GM19328 (cell line): Measurements from ENCODE around the gene KCNJ16.
A peak's percentile ranks its signal among the peaks of the same experiment; 100 is the strongest.

Experiments used
- ATAC-seq: cut with Tn5 transposase; IDR thresholded peaks from one replicate; pipeline ENCODE4 v1.9.1; 2021; ENCODE audit warnings: mild to moderate bottlenecking, moderate library complexity; ENCODE audit not compliant: unreplicated experiment

The KCNJ16 gene

DNA sequence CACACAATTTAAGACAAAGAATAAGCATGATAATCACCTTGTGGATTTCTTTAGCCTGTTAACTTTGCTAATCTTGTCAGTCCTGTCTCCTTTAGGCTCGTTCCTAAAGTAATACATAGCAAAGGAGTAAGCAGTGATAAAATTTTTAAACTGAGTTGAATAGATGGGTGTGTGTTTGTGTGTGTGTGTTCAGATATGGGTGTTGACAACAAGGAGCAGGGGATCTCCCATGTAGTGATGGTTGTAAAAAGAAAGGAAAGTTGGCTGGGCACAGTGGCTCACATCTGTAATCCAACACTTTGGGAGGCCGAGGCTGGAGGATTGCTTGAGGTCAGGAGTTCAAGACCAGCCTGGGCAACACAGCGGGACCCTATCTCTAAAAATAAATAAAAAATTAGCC, 49.7 kb downstream of the KCNJ16 start:
- ATAC-seq = no peak

DNA sequence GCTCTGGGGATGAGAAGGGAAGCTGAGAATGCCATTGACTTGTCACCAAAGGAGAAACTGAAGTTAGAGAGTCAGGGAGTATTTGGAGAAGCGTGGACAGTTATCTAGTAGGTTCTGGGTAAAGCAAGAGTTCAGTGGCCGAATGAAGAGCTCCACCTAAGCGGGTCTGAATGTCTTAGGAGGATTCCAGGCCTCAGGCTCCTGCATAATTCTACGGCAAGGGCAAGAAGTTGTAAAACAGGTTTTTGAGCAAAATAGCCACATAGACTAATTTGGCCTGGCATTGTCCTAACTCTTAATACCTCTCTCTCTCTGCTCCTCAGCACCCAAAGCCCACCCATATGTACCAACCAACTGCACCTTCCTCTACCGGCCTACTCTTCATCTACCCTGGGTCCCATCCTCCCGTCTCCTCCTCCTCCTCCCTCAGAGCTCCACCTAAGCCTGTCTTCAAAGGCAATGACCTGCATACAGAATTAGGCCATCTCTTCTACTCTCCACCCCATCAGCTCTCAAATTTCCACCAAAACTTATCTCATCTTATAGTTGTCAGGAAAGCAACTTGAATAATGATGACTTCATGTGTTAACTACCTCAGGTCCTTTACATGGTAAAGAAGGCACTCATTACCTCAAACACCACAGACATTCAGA, 52.3 kb downstream of the KCNJ16 start:
- ATAC-seq = no peak

DNA sequence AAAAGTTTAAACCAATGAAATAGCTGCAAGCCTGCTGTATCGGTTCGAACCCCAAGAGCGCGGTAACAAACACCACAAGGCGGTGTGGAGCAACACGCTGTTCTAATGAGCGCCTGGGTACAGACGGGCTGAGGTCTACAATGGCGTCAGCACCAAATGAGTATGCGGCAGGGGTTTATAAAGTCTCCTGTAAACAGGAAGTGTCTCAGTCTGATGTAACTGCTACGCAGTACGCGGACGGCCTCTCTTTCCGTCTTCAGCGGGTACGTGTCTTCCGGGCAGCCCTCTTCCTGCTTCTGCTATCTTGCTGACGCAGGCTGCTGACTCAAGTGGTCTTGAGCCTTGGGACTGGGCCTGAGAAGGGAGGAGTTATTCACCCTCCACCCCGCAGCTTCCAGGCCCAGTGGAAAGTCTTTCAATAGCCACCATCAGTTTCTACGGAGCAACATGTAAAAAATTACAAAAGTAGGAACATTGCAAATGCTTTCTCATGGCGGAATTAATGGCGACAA, 53.8 kb downstream of the KCNJ16 start:
- no peak for ATAC-seq

DNA sequence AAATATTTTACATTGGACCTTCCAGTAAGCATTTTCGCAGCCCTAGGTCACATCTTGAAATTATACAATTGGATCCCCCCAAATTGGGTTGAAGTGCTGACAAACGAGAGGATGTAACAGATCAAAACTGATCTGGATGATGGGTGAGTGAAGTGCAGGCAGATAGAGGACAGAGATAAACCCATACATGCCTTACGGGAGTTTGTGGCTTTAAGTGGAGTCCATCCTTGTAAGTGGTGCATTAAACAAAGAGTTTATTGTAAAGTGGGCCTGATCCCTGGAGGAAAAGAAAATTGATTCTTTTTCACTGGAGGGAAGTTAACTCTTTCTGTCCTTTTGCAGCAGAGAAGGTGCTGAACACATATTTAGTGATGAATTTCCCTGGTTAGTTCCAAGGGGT, 55.3 kb downstream of the KCNJ16 start:
- ATAC-seq = no peak

DNA sequence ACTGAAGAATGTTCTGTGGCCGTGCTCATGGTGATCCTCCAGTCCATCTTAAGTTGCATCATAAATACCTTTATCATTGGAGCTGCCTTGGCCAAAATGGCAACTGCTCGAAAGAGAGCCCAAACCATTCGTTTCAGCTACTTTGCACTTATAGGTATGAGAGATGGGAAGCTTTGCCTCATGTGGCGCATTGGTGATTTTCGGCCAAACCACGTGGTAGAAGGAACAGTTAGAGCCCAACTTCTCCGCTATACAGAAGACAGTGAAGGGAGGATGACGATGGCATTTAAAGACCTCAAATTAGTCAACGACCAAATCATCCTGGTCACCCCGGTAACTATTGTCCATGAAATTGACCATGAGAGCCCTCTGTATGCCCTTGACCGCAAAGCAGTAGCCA, 57.5 kb downstream of the KCNJ16 start:
- ATAC-seq = no peak

DNA sequence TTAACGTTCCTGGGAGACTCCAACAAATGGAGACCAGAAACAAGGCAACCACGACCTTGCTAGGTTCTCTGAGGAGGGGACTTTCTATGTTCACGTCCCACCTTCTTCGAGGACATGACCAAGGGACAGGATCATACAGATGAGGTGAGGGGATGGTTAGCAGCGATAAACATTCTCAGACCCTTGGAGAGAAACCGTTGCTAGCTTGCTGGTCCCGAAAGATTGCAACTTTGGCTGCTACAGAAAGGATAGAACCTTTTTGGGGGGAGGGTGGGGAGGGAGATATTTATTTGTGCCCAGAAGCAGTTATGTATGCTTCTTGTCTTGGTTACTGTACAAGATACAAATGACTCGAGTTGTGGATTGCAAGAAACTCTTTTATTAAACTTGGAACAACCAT, 59.0 kb downstream of the KCNJ16 start:
- ATAC-seq = no peak

DNA sequence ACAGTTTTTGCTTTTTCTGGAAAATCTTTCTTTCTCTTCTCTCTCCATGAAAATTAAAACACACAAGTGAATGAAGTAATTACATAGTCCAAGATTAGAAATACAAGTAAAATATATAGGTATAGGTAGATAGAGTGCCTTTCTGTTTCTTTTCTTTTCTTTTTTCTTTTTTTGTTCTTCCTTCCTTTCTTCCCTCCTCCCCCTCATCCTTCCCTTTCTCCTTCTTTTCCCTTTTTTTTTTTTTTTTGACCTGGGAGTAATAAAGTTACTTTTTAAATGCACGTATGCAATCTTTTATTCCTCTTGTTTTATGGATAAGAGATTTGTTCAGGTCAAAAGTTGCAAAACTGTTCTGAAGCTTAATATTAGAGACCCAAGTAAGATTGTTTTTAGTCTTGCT, 59.8 kb downstream of the KCNJ16 start:
- ATAC-seq = no peak

DNA sequence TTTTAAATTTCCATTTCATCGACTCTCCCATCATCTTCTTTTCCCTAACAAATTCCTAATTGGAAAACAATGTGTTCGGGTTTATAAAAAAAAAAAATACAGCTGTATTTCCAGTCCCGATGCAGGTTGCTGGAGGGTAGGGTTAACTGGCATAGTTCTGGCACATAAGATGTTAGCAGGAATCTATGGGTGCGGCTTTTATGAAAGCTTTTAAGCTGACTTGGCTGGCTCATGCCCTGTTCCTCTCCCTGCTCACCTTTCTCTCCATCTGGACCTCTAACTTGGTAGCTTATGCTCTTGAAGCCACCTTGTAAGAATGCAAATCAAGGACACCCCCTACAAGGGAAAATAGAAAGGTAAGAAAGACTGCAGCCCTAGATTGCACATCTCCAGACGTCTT, 61.1 kb downstream of the KCNJ16 start:
- ATAC-seq = no peak

DNA sequence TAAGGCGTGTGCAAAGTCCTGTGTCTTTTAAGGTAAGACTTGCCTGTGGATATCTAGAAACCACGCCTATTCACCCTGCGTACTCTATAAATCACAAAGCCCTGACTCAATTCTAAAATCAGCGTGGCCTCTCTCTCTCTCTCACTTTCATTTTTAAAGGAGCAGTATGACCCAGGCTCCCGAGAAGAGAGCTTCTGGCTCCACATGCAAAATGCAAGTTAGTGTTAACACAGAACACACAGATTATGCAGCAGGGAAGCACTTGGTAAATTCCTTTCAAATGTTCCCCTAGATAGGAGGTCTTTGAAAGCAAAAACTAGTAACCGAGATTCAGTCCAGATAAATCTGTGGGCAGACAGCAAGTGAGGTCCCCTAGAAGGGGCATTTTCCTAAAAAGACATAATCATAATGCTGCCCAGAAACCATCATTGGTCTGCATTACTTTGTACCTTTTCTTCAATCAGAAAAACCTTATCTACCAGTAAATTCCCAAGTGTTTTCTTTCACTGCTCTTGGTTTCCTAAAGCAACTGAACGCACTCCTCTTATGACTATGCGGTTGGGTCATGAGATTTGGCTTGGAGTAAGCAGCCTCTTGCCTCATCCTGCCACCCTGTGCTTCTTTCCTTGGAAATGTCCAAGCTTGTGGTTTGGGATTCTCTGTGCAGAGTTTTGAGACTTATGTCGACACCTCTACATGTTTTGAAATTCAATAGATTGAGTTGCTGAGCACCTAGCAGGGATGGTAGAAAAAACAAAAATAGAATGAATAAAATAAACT, 62.6 kb downstream of the KCNJ16 start:
- peak; percentile 95 for ATAC-seq

DNA sequence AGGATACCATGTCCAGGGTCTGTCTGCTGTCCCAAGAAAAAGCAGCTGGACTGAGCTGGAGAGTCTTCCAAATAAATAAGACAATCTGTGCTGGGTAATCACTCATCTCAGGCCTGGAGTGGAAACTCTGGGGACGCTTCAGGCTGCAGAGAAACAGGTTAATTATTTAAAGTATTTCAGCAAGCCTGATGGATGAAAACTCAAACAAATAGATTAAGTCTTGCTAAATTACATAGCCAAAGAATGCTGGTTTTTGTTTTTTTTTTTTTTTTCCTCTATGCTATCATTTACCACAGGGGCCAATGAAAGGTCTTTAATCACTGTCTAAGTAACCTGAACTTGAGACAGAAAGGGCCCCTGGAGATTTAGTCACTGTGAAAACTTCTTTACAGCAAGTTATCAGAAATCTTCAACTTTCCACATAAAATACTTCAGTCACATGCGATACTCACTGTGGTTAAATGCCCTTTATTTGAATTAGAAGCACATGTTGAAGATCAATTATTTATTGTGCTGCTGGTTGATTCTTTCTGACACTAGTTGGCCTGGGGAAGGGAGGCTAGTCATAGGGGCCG, 63.4 kb downstream of the KCNJ16 start:
- ATAC-seq = no peak

DNA sequence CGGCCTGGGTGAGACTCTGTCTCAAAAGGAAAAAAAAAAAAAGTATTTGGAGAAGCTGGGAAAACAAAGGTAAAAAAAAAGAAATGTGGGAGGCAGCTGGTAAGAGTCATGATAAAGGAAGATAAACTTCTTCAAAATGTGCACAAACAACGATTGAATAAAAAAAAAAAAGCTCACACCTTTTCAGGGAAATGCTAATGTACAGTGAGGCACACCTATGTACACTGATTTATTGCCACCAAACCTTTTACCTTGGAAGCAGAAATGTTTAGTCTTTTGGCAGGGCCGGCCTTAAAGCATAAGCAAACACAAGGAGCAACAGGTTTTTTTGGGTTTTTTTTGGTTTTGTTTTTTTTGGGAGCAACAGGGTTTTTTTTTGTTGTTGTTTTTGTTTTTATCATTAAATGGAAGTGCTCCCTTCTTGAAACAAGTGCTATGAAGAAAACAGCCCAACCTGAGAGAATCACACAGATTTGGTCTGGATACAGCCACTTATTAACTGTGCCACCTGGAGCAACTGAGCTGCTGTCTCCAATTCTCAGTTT, 64.5 kb downstream of the KCNJ16 start:
- no peak for ATAC-seq

DNA sequence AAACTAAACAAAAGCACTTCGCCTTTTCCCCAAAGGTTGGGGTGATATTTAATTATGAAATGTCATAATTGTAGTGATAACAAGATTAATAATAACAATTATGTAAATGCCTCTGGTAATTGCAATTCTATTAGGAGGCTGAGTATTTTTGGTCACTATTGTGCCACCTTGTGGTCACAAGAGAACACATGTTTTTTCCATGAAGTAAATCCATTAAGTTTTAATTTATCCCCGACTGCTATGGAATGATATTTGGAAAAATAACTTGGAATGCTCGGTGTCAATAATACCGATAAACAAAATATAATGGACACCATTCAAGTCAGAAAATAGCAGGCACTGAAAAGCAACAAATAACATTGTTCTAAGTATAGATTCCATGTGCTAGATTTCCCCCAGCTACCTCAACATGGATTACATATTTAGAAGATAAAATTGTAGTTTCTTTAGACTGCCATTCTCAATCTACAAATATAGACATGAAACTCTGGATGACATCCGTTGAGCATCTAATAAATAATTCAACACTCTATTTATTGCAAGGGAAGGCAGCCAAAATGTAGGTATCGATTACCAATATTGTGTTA, 69.3 kb downstream of the KCNJ16 start:
- no peak for ATAC-seq

DNA sequence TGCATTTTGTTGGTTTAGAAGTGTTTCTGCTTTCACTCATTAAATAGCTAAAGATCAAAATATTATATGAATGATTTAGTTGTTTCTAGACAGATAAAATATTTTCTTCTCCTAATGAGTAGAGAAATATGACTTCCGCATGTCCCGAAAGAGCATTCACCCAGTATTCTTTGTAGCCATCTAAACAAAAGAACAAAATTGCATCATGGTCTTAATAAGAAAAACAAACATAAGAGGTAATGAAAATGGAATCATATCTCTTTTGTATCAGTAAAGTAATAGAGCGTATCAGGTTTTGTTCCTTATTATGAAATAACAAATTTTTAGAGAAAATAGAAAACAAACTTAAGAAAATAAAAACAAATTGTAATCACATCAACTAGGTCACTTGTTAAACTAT, 78.2 kb downstream of the KCNJ16 start:
- ATAC-seq = no peak

DNA sequence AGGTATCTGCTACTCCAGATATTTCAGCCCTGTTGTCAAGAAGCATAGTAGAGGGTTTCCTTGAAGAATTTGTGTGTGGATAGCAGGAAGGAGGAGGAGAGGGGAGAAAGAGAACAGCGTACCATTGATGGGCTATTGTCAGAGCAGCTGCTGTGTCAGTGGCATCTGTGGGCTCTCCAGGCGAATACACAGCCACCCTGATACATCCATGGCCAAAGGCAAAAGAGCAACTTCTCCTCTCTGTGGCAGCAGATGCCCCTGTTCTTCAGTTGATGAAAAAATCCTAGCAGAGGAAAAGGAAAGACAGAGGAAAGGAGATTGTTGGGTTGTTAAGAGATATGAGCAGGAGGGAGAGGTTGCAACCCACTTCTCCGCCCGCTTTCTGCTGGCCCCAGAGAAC, 82.1 kb downstream of the KCNJ16 start:
- ATAC-seq = no peak

DNA sequence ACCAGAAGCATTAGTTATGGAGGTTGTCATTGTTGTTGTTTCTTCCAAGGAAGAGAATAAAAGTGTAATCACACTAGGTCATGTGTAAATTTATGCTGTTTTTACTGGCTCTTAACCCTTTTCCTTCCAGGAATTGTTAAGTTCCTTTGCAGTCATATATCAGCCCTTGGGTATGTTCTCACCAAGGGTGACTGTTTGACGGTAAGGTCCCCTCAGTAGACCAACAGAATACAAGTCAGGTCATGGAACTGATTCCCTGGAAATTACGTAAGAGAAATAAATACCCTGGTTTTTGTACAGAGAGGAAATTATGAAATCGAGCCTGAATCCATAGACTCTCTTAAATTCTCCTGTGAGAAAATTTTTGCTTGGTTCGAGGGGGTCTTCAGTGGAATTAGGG, 83.2 kb downstream of the KCNJ16 start:
- ATAC-seq = no peak

DNA sequence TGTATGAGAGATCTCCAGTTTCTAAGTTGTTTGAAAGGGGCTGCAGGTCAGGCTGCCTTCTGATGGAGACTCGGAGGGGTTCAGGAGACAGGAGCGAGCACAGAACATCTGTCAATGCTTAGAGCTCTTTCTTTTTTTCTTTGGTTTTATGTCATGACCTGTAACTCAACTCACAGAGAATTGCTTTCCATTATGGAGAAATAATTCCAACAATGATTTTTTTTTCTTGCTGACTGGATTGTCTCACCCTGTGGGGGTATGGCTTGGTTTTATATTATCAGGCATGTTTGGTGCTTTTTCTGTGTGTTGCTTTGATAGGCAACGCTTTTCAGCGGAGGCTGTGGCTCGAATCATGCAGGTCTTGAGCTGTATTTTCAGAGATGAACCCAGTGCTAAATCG, 83.6 kb downstream of the KCNJ16 start:
- ATAC-seq = no peak

DNA sequence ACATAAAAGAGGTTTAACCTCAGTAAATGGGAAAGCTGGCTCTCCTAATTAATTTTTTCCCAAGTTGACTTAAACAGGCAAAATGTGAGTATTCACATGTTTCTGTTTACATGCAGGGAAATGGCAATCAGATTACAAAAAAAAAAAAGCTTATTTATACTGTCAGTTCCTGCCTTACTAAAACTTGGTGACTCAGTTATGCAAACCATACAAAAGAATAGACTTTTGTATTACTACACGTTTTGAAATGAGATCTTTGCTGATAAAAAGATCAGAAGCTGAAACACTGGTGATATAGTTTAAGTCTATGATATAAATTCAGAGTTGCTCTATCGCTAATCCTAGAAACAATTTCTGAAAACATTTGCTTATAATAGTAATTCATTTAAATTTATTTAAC, 85.0 kb downstream of the KCNJ16 start:
- ATAC-seq = no peak

DNA sequence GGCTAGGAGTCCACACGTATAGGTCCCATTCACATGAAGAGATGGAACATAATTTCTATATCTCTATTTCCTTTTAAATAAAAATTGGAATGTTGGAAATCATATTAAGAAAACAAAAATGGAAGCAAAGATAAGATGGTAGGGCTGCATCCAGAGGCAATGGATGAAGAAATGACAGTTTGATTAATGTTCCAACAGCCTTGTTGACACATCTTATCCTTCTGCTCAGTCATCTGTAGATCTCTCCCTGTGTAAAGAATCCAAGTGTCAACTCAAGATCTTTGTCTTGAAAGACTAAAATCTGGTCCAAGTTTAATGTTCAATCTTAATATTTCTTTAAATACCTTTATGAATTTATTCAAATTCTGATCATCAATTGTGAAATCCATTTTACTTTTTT, 86.5 kb downstream of the KCNJ16 start:
- no peak for ATAC-seq

DNA sequence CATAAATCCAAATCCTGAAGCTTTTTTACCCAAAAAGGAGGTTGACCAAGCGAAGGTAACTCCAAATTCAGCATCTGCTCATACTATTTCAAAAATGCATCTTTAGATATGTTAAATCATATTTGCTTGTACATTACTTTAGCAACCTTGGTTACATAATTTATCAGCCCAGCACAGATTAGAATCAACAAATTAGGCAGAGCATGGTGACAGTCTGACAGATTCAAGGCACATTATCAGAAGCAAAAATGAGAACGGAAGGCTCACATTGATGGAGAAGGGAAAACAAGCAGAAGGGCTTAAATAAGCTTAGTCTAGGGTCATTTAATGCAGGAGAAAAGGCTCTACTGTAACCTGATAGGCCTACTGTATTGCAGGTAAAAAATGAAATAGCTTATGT, 90.4 kb downstream of the KCNJ16 start:
- ATAC-seq = no peak

DNA sequence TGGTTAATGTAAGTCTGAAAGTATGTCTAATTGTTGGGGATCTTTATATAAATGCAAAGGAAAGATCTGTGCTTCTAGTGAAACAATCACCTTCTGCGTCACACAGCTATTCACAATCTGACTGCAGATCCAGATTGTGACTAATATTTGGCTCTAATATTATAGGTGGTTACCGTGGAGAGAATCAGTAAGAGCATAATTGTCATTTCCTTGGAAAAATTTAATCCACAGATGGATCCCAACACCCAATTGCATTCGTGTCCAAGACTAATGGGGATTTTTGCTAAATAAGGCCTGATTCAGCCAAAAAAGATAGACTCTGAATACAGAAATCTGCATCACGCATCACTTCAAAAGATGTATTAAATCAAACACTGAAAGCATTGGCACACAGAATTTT, 91.6 kb downstream of the KCNJ16 start:
- ATAC-seq = no peak
